Chondrocyte (in vitro differentiated cells): Measurements from ENCODE around the gene NEO1. TPM values are rescaled to one million over a fixed set of nuclear protein-coding genes. Genes with fewer than 3 reads are reported as not detected.
A peak's percentile ranks its signal among the peaks of the same experiment; 100 is the strongest.

ENCODE experiments used
- DNase-seq: peaks from one replicate; pipeline ENCODE4 v3.0.0; 2021; ENCODE audit warnings: mixed read lengths, low spot score
- H3K27ac Mint-ChIP-seq: one replicate; pipeline ENCODE4 v1.8.0; 2021; ENCODE audit warnings: mild to moderate bottlenecking, moderate library complexity, mixed read lengths; ENCODE audit not compliant: unreplicated experiment
- H3K27me3 Mint-ChIP-seq: 2 replicates; pipeline ENCODE4 v1.8.0; 2021; ENCODE audit warnings: low read depth, mixed read lengths
- H3K36me3 Mint-ChIP-seq: 2 replicates; pipeline ENCODE4 v1.8.0; 2021; ENCODE audit warnings: low read depth, mixed read lengths
- H3K4me1 Mint-ChIP-seq: 2 replicates; pipeline ENCODE4 v1.8.0; 2021; ENCODE audit warnings: low read depth, mild to moderate bottlenecking, mixed read lengths
- H3K4me3 Mint-ChIP-seq: one replicate; pipeline ENCODE4 v1.8.0; 2021; ENCODE audit warnings: mild to moderate bottlenecking, moderate library complexity, mixed read lengths; ENCODE audit not compliant: unreplicated experiment
- H3K9me3 Mint-ChIP-seq: 2 replicates; pipeline ENCODE4 v1.8.0; 2021; ENCODE audit warnings: low read depth, mixed read lengths
- CTCF ChIP-seq: fragments of 200-600 bp; sonication (generic); IDR thresholded peaks from 2 replicates; pipeline ENCODE4 v1.5.0; 2021; ENCODE audit warnings: antibody characterized with exemption, mild to moderate bottlenecking, moderate library complexity
- total RNA-seq: library from RNA; stranded (reverse); gene quantifications from 3 replicates; pipeline ENCODE4 v1.2.1, GENCODE V29; 2021

Gene NEO1
- total RNA-seq, 1 donor from 2014 or later: 42.1 TPM

GRCh38 chr15:73028831-73029451 is 23.3 kb upstream of the NEO1 start:
- Mint-ChIP-seq H3K36me3 (no peaks in the 10 kb centered on the region), H3K4me1 (peaks cover 4% of the 10 kb centered on the region), H3K9me3 (no peaks in the 10 kb centered on the region), H3K27ac (peak overlapping the region; percentile 20), H3K4me3 (no peak overlapping the region), H3K27me3 (peaks cover 41% of the 10 kb centered on the region)
- no peak for TF ChIP-seq CTCF
- no peak for DNase-seq

GRCh38 chr15:73030122-73030679 is 22.1 kb upstream of the NEO1 start:
- no peak for DNase-seq
- Mint-ChIP-seq H3K4me3 (no peak overlapping the region), H3K9me3 (no peaks in the 10 kb centered on the region), H3K4me1 (peaks cover 4% of the 10 kb centered on the region), H3K36me3 (no peaks in the 10 kb centered on the region), H3K27me3 (peaks cover 46% of the 10 kb centered on the region), H3K27ac (no peak overlapping the region)
- TF ChIP-seq CTCF: no peak

GRCh38 chr15:73031648-73032047 is 20.6 kb upstream of the NEO1 start:
- Mint-ChIP-seq H3K27me3 (peaks cover 44% of the 10 kb centered on the region), H3K4me3 (no peak overlapping the region), H3K27ac (no peak overlapping the region), H3K36me3 (no peaks in the 10 kb centered on the region), H3K4me1 (peaks cover 4% of the 10 kb centered on the region), H3K9me3 (no peaks in the 10 kb centered on the region)
- TF ChIP-seq CTCF: no peak
- no peak for DNase-seq

GRCh38 chr15:73033611-73034010 is 18.7 kb upstream of the NEO1 start:
- no peak overlapping the region for H3K4me3 Mint-ChIP-seq
- H3K36me3 Mint-ChIP-seq: no peaks in the 10 kb centered on the region
- H3K27ac Mint-ChIP-seq: no peak overlapping the region
- H3K27me3 Mint-ChIP-seq: peaks cover 39% of the 10 kb centered on the region
- no peak for DNase-seq
- no peak for TF ChIP-seq CTCF
- H3K9me3 Mint-ChIP-seq: no peaks in the 10 kb centered on the region
- peaks cover 4% of the 10 kb centered on the region for H3K4me1 Mint-ChIP-seq

- Mint-ChIP-seq H3K36me3 (no peaks in the 10 kb centered on the region), H3K4me3 (no peak overlapping the region), H3K4me1 (peaks cover 1% of the 10 kb centered on the region), H3K27ac (no peak overlapping the region), H3K9me3 (no peaks in the 10 kb centered on the region), H3K27me3 (peaks cover 39% of the 10 kb centered on the region)
- no peak for TF ChIP-seq CTCF
- DNase-seq: no peak
These were observed 18.0 kb upstream of the NEO1 start for GRCh38 chr15:73034221-73034620.
